Activated naive CD4-positive, alpha-beta T cell (primary cell): Measurements from ENCODE around the gene FTSJ3.
A peak's percentile ranks its signal among the peaks of the same experiment; 100 is the strongest.

ENCODE experiments used
- DNase-seq, 4 experiments: peaks; one replicate each; lab custom pipeline; 2025; lab: John Stamatoyannopoulos, UW

The FTSJ3 gene

DNA sequence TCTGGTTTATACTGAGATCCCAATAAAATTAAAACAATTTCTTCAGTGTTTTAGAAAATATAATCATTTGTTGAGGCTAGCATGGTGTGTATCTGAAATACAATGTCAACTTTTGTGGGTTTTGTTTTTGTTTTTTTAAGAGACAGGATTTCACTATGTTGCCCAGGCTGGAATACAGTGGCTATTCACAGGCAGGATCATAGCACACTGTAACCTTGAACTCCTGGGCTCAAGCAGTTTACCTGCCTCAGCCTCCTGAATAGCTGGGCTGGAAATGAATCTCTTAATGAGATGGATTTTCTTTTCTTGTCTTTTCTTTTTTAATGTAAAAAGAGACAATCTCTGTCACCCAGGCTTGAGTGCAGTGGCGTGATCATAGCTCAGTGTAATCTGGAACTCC, 41.3 kb downstream of the FTSJ3 start:
- no peak for DNase-seq

DNA sequence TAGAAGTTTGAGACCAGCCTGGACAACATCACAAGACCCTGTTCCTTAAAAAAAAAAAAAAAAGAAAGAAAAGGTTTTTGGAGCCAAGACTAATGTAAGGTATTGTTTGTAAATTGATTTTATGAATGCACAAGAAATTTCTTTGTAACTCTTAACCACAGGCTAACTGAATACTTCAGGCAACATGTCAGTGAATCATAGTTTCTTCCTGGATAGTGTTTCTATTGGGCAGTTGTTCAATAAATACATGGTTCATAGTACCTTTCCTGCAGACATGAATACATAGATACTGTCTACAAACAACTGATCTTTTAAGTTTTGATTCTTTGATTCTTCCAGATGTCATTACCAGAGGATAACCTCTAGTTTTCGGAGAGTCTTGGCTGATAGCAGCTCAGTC, 41.9 kb downstream of the FTSJ3 start:
- DNase-seq = no peak

DNA sequence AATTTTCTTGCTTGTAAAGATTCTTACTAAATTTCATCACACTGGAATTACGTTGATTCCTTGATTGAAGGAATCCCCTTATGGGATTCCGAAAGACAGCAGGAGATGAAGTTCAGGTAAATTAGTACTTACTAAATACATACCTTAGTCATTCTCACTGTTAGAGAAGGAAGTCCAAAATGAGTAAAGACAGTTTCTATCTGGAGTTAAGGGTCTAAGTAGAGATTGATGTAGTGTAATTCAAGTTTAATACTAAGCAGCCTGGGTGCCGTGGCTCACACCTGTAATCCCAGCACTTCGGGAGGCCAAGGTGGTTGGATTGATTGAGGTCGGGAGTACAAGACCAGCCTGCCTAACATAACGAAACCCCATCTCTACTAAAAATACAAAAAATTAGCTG, 43.9 kb downstream of the FTSJ3 start:
- no peak for DNase-seq

DNA sequence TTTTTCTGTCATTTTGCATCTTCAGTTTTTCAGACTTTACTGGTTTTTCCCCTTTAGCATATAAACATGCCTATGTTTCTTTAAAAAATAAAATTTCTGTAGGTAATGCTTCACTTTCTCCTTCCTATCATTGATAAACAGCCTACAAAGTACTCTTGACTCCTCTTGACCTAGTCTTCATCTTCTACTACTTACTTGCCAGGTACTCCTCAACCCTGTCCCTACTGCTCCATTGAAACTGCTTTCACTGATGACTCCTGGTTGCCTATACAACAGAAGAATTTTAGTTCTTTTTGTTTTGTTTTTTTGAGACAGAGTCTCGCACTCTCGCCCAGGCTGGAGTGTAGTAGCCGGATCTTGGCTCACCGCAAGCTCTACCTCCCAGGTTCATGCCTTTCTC, 46.5 kb downstream of the FTSJ3 start:
- DNase-seq = no peak

DNA sequence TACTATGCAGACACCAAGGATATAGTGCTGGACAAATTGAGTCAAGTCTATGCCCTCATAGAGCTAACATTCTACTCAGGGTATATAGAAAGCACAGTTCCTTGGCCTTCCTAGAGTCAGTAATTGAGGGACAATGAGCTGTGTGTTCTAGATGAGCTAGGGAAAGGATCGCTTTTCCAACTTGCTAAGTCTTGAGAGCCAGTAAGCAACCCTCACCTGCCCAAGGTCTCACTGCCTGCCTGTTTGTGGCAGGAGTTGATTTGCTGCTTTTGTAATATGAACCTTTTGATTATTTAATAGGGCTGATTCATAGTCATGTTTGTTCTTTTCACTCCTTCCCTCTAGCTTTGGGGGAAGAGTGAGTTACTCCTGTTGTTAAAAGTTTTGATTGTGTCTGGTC, 47.0 kb downstream of the FTSJ3 start:
- DNase-seq = no peak

DNA sequence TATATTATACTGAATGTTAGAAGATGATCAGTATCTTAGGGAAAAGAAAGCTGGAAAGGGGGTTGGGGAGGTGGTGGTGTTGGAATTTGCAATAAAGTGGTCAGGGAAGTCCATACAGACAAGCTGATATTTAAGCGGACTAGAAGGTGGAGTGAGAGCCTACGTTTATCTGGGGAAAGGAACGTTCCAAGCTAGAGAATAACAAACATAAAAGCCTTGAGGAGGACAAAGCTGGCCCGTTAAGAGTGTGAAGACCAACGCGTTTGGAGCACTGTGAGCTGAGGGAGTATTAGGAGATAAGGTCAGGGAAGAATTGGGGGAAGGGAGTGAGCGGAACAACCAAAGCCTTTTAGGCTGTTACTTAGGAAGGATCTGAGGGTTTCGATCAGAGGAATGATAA, 52.0 kb downstream of the FTSJ3 start:
- DNase-seq = no peak

DNA sequence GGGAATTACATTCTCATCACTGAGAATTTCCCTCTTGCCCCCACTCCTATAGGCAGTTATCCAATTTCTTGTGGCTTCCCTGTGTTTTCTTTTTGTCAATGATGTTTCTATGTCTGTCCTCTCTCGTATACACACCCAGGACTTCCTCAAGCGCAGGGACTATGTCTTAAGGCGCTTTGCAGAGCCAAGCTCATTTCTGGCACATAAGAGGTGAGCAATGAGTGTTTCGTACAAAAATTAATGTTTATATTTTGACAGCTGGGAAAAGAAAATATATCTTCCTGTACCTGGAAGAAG, 52.5 kb downstream of the FTSJ3 start:
- DNase-seq = no peak

DNA sequence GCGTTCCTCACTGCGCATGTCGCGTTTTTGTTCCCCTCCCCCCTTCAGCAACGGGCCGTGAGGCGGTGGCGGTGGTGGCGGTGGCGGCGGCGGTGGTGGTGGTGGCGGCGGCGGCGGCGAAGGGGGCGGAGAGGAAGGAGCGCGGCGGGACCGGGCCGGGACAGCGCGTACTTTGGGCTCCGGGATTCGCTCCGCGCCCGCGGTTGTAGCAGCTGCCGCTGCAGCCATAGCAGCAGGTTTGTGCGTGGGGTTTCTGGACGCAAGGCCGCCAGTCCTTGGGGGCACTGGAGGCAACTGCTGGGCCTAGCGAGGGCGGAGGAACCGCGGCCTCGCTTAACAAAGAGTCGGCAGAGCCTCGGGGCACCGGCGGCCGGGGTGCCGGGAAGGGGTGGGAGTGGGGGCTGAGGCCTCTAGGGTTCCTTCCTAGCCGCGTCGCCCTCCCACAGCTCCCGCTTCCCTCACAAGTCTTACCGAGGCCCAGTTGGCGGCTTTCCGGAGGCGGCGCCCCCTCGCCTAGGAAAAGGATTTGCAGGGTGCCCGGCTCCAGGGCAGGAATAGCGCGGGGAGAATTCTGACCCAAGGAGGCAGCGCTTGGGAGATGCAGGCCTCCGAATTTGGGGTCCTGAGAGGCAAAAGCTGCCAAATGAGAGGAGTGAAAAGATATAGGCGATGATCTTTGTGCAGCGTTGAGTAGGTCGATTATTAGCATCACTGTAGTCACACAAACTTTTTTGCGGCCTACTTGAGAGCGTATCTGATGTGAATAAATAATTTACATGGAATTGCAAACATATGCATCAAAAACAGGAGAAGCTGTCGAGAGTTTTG, 53.1 kb downstream of the FTSJ3 start, which contains the start of gene DDX42:
DDX42 (plus strand) TSS at position 30 of the 828 bp plus-strand sequence. CDS start 12,880 bp downstream, outside the sequence.
- peak; percentile 34 to 85 (median 82) for DNase-seq

DNA sequence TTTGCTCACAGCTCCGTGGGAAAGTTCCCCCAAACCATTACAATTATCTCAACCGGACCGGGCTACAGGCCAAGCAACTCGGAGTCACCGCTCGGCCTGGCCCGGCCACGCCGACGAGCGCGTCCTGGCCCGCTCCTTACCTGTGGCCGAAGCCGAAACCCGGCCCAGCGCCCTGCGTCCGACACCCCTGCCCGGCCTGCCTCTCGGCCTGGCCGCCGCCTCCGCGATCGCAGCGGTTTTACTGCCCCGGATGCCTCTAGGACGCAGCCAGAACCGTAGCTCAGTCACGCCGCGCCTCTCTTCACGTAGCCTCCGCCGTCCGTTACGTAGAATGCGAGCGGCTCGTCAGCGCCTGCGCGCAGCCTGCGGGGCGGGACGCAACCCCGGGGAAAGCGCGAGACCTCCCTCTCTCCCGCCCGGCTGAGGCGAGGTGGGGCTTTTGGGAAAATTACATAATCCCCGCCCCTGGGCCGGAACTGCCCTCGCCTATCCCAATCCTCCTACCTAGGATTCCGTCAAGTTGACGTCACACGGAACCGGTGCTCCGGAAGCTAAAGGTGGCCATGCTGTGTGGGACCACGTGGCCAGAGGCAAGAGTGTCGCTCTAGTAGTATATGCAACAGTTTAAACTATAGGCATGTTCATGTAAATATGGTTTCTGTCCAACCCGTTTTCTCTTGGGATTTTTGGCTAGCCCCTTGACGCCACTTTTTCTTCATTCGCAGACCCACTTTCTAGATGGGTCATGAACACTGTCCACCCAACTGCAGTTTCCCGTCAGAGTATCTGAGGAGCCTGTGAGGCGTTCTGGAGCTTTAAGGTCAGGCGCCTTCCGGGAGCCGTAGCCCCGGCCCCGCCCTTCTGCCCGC, 54.0 kb downstream of the FTSJ3 start, which contains the start of gene CCDC47:
CCDC47 (minus strand) TSS at position 326 of the 869 bp plus-strand sequence. CDS start 7,422 bp downstream, outside the sequence.
- peak; percentile 94 to 96 (median 94) for DNase-seq

DNA sequence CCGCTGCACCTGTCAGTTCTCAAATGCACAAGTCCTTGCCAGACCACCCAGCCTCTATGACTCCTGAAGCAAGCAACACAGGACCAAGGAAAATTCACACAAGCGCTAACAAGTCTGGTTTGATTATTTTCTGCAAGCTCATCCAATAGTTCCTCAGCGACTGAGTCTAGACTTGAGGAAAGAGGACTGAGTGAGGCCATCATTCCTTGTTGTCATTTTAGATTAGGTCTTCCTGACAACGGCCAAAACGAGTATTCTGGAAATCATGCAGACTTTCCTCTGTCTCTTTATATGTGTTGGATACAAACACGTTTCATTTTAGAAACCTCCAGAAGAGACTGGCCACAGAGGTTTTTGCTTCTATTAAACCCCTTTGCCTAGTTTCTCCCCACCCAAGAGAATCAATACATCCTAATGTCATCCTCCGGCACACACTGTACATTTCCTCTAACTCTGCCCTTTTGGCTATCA, 54.6 kb downstream of the FTSJ3 start:
- no peak for DNase-seq
